PC-3 (cell line): ENCODE results near the gene RTN3.

Source experiments
- CTCF ChIP-seq: fragments of 300-600 bp; sonication (generic); conservative IDR thresholded peaks from 2 replicates; pipeline ENCODE4 v1.5.1; 2017; ENCODE audit warnings: antibody characterized with exemption, low read depth, mild to moderate bottlenecking, low read length
- EZH2 ChIP-seq: fragments of 300-600 bp; sonication (generic); IDR thresholded peaks from one replicate; pipeline ENCODE4 v1.6.1; 2017; ENCODE audit warnings: antibody characterized with exemption, mild to moderate bottlenecking, low read length; ENCODE audit not compliant: unreplicated experiment

DNA sequence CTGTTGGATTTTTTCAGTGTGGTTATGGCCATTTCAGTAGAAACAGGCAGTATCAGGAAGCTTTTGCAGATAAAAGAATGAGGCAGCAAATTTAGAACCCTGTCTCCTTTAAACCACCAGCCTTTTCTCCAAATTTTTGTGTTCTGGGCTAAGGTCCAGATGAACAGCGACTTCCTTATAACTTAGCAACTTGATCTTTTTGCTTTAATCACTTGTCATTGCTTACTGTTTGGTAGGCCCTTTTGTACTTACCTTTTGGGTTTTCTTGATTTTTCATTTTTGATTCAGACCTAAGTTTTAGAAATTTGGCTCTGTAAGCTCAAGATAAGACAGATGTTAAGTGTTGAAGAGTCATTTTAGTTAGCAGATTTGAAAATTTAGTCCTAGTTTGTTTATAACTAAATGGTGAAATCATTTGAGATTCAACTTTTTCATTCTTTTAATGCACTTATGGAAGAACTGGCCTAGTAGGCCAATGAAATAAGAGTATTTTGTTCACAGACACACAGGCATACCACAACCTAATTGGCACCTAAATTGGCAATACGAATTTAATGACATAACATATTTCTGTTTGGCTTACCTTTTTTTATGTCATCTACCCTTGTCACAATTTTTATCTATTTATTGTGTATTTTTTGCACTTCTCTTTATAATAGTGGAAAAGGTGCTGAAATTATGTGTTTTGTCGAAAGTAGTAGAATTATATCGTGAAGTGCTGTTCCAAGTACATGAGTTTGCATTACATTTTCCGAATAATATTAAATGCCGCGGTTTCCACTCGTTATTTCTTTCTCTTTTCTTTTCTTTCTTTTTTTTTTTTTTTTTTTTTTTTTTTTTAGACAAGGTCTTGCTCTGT, 2.1 kb downstream of the RTN3 start:
- TF ChIP-seq CTCF (no peak), EZH2 (no peak)
